WI38 (cell line): ENCODE data around the gene AGL.

Experiments
- H3K4me3 ChIP-seq: 2 replicates; pipeline ENCODE4 v1.5.1; 2011; ENCODE audit warnings: low read depth, mild to moderate bottlenecking, control low read depth, low read length
- CTCF ChIP-seq: IDR thresholded peaks from 2 replicates; pipeline ENCODE4 v1.5.1; 2012; ENCODE audit warnings: low read depth, mild to moderate bottlenecking, control low read depth, low read length

The AGL gene

DNA sequence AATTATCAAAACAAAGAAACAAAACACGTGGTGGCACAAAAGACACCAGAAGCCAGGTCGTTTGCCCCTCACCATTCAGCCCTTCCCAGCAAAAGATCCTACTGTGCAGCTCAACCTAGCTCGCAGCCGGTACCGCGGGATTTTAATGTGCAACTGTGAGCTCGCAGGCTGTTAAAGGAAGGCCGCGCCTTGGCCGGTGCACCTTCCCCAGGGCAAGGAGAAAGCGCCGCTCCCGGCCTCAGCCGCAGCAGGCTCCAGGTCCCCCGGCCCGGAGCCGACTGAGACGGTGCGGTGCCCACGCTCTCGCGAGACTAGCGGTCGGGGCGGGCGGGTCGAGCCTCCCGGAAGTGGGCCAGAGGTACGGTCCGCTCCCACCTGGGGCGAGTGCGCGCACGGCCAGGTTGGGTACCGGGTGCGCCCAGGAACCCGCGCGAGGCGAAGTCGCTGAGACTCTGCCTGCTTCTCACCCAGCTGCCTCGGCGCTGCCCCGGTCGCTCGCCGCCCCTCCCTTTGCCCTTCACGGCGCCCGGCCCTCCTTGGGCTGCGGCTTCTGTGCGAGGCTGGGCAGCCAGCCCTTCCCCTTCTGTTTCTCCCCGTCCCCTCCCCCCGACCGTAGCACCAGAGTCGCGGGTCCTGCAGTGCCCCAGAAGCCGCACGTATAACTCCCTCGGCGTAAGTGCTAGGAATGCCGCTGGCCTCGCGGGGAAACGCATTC, at the start of gene AGL:
AGL (plus strand) TSS at position 618 of the 715 bp plus-strand sequence. CDS start 682 bp downstream, outside the sequence.
- TF ChIP-seq CTCF: no peak
- H3K4me3 ChIP-seq: peak within 1 kb of the TSS; percentile 84

DNA sequence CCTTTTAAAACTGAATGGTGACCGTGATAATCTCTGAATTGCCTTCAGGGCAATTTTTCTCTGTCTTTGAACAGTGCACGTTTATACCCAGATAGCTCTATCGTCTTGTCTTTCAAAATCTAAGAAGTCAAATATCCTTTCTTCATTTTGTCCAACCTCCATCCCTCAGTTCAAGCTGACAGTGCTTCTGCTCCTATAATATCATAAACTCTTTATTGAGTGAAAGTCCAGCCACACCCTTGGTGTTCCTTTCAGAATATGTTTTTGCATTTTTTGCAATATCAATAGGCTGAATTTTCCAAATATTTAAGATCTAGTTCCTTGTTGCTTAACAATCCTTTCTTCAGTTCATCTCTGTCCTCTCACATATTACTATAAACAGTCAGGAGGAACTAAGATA, 48.6 kb upstream of the AGL start:
- H3K4me3 ChIP-seq: no peak overlapping the region
- no peak for TF ChIP-seq CTCF

DNA sequence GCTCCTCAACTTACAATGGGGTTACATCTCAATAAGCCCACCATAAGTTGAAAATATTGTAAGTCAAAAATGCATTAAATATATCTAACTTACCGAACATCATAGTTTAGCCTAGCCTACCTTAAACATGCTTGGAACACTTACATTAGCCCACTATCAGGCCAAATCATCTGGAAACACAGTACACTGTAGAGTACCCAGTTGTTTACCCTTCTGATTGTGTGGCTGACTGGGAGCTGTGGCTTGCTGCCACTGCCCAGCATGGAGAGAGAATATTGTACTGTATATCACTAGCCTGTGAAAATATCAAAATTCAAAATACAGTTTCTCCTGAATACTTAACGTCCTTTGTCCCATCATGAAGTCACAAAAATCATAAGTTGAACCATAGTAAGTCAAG, 43.3 kb upstream of the AGL start:
- TF ChIP-seq CTCF: no peak
- no peak overlapping the region for H3K4me3 ChIP-seq

DNA sequence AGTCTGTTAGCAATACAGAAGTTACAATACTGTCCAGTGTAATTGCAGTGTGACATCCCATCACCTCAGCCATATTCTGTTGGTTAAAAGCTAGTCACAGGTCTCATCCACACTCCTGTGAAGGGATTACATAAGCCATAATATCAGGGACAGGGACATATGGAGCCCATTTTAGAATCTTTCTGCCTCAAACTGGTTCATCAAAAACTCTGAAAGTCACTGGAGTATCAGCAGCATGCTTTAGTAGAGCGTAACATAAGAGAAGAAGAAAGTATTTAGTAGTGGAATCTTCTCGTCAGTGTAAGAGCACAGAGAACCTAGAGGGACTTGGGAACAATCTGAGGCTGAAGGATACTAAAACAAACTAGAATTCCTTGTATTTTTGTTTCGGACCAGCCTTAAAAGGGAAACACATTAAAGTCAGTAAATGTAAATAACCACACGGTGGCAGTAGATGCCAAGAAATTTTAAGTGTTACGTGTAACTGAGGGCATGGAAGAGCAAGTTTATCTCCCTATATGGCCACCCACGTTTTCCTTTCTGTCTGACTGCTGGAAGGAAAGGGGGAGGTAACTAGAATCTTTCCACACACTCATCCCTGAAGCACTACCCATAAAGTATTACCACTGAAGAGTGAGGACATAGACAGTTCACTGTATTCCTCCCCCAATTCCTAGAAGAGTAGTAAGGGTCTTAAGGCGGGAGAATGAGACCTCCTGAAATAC, 41.6 kb upstream of the AGL start:
- no peak for TF ChIP-seq CTCF
- no peak overlapping the region for H3K4me3 ChIP-seq

DNA sequence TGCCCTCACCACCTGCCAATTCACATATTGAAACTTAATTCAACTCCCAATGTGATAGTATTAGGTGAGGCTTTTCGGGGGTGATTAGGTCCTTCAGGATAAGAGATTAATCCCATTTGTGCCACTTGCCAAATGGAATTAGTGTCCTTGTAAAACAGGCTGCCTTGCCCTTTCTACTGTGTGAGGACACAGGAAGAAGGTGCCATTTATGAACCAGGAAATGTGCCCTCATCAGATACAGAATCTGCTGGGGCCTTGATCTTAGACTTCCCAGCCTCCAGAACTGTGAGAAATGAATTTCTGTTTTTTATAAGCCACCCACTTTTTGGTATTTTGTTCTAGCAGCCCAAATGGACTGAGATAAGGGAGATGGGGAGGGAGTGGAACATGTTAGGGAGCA, 39.1 kb upstream of the AGL start:
- H3K4me3 ChIP-seq: no peak overlapping the region
- TF ChIP-seq CTCF: no peak

GRCh38 chr1:99811747-99812146, 38.4 kb upstream of the AGL start:
- no peak for TF ChIP-seq CTCF
- no peak overlapping the region for H3K4me3 ChIP-seq

DNA sequence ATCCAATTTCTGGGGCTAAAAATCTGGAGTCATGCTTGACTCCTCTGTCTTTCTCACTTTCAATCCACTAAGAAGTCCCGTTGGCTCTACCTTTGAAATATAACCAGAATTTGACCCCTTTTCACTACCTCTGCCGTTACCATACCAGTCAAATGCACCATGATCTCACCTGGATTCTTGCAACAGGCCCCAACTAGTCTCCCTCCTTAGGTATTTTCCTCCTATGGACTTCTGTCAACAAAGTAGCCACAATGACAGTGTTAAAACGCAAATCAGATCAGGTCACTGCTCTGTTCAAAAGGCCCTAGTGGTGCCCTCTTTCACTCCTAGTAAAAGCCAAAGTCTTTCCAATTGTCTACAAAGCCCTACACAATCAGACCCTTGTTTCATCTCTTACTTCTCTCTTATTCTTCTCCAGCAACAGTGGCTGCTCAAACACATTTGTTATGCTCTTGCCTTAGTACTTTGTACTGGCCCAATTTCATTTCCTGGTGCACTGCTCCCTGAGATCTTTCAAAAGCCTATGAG, 35.7 kb upstream of the AGL start:
- TF ChIP-seq CTCF: no peak
- no peak overlapping the region for H3K4me3 ChIP-seq
